GM19324 (cell line): ENCODE results near the gene NLGN4X.

Source experiments
- ATAC-seq: cut with Tn5 transposase; IDR thresholded peaks from one replicate; pipeline ENCODE4 v1.9.1; 2021; ENCODE audit warnings: mild to moderate bottlenecking, moderate library complexity; ENCODE audit not compliant: unreplicated experiment, low FRiP score

NLGN4X gene

DNA sequence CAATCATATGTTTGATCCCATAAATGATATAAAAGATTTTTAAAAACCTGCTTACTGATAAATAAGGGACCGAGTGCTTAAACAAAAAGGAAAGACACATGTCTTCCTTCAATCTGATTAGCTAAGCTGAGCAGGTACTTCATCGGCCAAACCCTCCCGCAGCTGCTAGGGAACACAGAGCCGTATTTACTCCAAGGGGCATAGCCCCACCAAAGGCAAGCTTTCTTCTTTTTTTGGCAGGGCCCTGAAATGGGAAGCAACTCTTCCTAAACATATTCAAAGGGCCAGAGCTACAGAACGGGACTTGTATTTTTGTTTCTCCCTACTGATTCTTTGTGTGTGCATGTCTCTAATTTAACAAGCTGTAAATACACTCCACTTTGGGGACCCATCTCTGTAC, 337.3 kb downstream of the NLGN4X start:
- ATAC-seq, result no peak

DNA sequence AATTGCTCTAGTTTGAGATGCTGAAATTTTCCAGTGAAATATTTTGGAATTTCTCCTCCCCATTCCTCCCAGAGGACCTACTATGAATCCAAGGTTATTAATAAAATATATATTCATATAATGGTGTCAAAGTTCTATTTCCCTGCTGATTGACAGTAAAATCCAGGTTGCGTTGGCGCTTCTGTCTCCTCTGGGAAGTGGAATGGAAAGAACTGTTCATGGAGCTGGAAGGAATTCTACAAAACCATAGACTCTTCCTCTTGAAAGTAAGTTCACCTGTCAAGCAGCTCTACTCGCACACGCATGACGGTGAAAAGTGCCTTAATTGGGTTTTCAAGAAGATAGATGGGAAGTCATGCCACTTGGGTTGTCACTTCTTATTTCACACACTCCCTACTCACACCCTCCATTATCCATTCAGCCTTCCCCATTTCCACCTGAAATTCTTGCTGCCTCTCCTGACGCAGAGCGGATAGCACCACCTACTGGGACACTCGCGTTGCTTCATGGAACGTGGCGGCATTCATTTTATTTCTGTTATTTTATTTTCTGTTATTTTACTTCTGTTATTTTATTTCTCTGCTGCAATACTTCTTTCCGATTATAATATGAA, 351.6 kb downstream of the NLGN4X start:
- ATAC-seq, result no peak

DNA sequence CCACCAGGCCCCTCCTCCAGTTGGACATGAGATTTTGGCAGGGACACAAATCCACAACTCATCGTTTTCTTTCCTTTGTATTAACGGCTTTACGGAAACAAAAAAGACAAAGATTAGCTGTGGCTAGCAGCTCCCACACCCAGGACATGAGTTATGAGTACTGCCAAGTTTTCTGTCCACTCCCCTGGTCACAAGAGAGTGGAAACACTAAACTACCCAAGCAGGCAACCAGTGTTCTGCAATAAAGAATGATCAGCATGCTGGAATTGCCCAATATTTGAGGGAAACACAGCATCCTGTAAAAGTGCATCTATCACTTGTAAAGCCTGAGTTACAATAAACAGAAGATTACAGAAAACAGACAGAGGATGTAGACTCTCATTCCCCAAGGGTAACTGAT, 358.4 kb downstream of the NLGN4X start:
- ATAC-seq, result no peak

DNA sequence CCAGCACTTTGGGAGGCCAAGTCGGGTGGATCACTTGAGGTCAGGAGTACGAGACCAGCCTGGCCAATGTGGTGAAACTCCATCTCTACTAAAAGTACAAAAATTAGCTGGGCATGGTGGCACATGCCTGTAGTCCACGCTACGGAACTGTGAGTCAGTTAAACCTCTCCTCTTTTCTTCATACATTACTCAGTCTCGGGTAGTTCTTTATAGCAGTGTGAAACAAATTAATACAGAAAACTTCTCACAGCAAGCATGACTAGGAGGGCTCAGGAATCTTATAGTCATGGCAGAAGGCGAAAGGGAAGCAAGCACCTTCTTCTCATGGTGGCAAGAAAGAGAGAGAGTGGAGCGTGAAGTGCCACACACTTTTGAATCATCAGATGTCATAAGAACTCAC, 358.9 kb downstream of the NLGN4X start:
- no peak for ATAC-seq

DNA sequence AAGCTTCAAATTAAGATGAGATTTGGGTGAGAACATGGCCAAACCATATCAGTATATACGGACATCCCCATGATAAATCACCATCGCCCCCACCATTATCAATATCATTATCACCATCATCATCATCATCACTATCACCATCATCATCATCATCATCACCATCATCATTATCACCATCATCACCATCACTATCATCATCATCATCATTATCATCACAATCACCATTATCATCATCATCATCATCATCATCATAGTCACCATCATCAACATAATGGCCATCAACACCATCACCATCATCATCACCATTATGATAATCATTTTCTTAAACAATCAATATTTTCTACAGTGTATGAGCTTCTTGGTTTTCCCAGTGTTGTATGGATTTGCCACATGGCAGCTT, 360.9 kb downstream of the NLGN4X start:
- ATAC-seq, result no peak

DNA sequence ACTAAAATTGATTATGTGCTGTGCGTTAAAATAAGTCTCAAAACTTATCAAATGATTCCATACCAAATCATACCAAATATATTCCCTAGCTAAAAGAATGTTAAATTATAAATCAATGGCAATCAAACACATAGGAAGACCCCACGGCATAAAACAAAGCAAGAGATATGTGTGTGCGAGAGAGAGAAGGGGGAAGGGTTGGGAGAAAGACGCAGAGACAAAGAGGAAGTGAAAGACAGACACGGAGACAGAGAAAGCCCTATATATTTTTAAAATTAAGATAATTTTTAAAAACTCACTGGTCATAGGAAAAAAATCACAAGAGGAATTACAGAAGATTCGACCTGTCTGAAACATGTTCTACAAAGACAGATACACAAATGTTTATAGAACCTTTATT, 371.4 kb downstream of the NLGN4X start:
- no peak for ATAC-seq

DNA sequence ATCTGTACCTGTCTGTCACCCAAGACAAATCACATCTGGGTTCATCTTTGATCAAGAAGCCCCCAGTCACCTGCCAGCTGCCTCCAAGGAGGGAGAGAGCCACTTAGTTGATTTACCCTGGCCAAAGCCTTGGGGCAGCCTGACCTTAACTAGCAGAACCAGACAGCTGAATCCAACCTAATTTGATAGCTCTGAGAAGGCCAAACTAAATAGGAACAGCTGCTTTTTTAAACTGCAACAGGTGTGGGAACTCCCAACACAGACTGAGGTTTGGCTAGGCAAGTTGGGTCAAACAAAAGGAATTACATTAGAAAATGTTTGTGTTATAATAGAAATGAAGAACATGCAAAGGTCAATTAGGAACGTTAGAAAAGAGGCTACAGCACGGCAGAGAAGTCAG, 375.7 kb downstream of the NLGN4X start:
- ATAC-seq, result no peak

DNA sequence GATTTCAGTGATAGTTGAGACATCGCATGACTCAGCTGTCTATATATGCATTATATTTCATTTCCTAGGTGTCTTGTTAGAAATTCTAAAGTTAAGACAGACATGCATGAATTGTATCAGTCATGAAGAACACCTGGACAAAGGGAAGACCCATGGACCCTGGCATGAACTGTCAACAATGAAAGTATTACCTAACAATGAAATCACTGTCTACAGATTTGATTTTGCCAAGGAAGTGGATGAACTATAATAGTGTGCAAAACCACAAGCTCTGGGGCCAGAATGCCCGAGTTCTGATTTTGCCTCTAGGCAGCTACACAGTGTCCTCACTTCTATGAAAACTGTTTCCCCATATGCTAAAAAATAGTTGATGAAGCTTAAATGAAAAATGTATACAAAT, 386.1 kb downstream of the NLGN4X start:
- no peak for ATAC-seq
